PFSK-1 (cell line): Measurements from ENCODE around the gene ITPA.

Source experiments
- FOXP2 ChIP-seq: optimal IDR thresholded peaks from 2 replicates; pipeline ENCODE3; 2011; ENCODE audit warnings: borderline replicate concordance, control low read depth, inconsistent platforms; ENCODE audit not compliant: insufficient read depth; ENCODE audit errors: extremely low read length, extremely low read depth
- POLR2AphosphoS5 ChIP-seq: IDR thresholded peaks from 2 replicates; pipeline ENCODE4 v1.6.1; 2012; ENCODE audit warnings: low read depth, mild to moderate bottlenecking, control low read depth, low read length, moderate library complexity
- SIN3A ChIP-seq: IDR thresholded peaks from 2 replicates; pipeline ENCODE4 v1.6.1; 2012; ENCODE audit warnings: mild to moderate bottlenecking, low read length, moderate library complexity, borderline replicate concordance; ENCODE audit not compliant: insufficient read depth
- TAF1 ChIP-seq: IDR thresholded peaks from 2 replicates; pipeline ENCODE4 v1.6.1; 2012; ENCODE audit warnings: low read length, control low read depth, borderline replicate concordance; ENCODE audit not compliant: insufficient read depth
- TF ChIP-seq, protein P1 (sequence below), 2 experiments: IDR thresholded peaks; 2 replicates each; pipeline versions ENCODE4 v1.6.1 to v1.8.0; 2011 to 2012; ENCODE audit warnings: low read depth in 2 of 2, low read length in 2 of 2, control low read depth in 1 of 2, inconsistent platforms in 1 of 2, mild to moderate bottlenecking in 1 of 2, moderate library complexity in 1 of 2; ENCODE audit not compliant: insufficient read depth in 1 of 2

The ITPA gene

DNA sequence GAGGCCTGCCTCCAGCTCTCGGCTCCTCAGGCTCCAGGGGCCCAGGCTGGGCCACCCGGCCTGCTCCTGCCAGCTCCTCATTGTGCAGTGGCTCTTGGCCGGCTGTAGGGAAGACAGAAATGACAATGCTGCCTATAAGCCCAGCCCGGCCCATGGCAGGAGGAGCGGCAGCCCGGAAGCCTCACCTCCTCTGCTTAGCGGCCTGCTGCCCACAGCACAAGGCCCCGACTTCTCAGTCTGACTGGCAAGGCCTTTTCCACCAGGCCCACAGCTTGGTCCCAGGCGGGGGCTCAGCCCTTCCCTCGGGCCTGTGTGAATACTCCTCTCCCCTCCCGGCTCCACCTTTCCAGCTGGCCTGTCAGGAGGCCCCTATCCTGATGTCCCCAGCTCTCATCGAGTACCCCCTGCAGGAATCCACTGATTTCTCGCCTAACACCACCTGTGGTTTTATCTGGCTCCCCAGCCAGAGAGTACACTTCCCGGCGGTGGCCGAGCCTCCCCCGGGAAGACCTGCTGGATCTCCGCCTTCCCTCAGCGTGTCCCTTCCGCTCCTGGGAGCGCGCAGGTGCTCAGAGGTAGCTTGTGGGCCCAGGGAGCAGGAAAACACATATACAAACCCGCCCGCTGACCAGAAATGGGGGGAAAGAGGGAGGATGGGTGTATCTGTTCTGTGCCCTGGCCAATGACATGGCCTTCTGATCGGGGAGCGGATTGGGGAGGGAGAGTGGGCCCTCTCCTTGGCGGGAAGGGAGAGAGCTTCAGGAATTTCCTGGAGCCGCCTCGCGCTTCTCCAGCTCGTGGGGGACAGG lies 5.8 kb upstream of the ITPA start:
- TF ChIP-seq POLR2AphosphoS5 (no peak), FOXP2 (no peak), SIN3A (no peak), TAF1 (no peak)
- TF ChIP-seq, protein P1, sequence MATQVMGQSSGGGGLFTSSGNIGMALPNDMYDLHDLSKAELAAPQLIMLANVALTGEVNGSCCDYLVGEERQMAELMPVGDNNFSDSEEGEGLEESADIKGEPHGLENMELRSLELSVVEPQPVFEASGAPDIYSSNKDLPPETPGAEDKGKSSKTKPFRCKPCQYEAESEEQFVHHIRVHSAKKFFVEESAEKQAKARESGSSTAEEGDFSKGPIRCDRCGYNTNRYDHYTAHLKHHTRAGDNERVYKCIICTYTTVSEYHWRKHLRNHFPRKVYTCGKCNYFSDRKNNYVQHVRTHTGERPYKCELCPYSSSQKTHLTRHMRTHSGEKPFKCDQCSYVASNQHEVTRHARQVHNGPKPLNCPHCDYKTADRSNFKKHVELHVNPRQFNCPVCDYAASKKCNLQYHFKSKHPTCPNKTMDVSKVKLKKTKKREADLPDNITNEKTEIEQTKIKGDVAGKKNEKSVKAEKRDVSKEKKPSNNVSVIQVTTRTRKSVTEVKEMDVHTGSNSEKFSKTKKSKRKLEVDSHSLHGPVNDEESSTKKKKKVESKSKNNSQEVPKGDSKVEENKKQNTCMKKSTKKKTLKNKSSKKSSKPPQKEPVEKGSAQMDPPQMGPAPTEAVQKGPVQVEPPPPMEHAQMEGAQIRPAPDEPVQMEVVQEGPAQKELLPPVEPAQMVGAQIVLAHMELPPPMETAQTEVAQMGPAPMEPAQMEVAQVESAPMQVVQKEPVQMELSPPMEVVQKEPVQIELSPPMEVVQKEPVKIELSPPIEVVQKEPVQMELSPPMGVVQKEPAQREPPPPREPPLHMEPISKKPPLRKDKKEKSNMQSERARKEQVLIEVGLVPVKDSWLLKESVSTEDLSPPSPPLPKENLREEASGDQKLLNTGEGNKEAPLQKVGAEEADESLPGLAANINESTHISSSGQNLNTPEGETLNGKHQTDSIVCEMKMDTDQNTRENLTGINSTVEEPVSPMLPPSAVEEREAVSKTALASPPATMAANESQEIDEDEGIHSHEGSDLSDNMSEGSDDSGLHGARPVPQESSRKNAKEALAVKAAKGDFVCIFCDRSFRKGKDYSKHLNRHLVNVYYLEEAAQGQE (IDR thresholded peaks at IDR 0.05; ENCODE audit: insufficient read depth in 1 of 2, low read depth in 2 of 2, low read length in 2 of 2): no peak

DNA sequence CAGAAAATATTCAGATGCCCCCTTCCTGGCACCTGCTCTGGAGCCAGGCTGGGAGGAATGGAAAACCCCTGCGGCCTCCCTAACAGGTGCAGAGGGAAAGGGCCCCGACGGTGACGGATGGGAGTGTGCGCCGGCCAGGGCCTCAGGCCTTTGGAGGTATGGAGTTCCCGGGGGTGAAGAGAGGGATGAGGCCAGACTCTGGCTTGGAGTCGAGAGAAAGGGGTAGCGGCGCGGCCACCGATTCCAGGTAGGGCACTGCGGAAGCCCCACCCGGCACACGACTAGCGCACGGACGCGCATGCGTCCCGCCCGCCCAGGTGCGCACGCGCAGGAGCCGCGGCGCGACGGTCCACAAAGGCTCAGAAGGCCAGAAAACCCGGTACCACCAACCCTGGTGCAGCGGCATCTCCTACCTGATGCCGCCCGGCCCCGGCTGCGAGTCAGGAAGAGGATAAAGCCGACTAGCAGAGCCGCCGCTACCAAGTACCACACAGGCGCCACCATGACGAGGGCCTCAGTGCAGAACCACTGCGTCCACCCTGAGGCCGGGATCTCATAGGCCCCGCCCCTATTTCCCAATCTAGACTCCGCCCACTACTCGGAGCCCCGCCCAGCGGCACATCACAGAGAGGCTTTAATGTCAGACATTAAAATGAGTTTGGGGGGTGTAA lies 5.0 kb upstream of the ITPA start, which contains the start of gene DDRGK1:
Gene DDRGK1 (minus strand): TSS at position 559 of the 671 bp plus-strand sequence. CDS start 55 bp downstream, at position 504.
- TF ChIP-seq, protein P1 (IDR thresholded peaks at IDR 0.05; ENCODE audit: insufficient read depth in 1 of 2, low read depth in 2 of 2, low read length in 2 of 2): no peak
- TF ChIP-seq FOXP2: peak; percentile 49
- TF ChIP-seq POLR2AphosphoS5: peak; percentile 96
- peak; percentile 71; the same call in 1 of the 2 replicates for TF ChIP-seq TAF1

DNA sequence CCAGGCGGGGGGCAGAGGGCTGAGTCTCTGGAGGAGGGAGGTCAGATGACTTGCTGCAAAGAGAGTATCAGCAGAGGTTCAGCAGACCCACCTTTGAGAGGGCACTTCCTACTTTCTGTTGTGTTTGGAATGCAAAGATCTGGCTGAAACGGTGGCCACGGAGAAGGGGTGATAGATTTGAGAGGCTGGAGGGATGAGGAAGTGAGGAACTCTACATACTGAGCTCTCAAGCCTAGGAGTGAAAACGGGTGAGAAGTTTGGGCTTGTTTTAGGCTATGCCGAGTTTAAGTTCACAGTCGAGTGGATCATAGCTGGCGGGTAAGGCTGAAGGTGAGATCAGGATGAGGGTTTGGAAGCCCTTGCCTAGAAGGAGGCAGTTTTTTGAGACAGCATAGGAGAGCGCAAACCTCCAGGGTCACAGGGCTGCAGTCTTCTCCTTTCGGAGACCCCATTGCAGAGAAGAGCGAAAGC lies 477 bp upstream of the ITPA start:
- no peak for TF ChIP-seq FOXP2
- no peak for TF ChIP-seq POLR2AphosphoS5
- TF ChIP-seq SIN3A: no peak
- TF ChIP-seq, protein P1 (IDR thresholded peaks at IDR 0.05; ENCODE audit: insufficient read depth in 1 of 2, low read depth in 2 of 2, low read length in 2 of 2): no peak
- no peak for TF ChIP-seq TAF1

DNA sequence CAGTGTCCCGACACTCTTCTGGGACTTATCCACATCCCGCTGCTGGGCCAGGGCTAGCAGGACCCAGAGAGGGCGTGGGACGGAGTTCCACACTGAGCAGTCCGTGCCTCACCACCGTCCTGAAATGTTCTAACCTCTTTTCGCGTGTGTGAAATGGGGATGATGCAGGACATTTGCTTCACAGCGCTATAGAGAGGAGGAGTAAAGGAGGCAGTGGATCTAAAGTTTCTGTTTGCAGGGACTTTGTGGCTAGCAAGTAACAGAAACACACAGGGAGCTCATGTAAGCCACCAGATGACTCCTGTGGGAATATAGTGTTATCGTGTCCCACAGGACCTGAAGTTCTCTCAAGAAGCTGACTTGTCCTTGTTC lies 634 bp downstream of the ITPA start:
- TF ChIP-seq FOXP2: no peak
- no peak for TF ChIP-seq POLR2AphosphoS5
- TF ChIP-seq TAF1: no peak
- TF ChIP-seq SIN3A: no peak
- TF ChIP-seq, protein P1 (IDR thresholded peaks at IDR 0.05; ENCODE audit: insufficient read depth in 1 of 2, low read depth in 2 of 2, low read length in 2 of 2): no peak
